ENCODE data around the gene ABLIM3. TPM values are rescaled to one million over a fixed set of nuclear protein-coding genes. Genes with fewer than 3 reads are reported as not detected.
A peak's percentile ranks its signal among the peaks of the same experiment; 100 is the strongest.

The ABLIM3 gene
- total RNA-seq, 1 donor from 2014 or later, result 2.4 TPM

GRCh38 chr5:149220750-149221149 is 79.5 kb downstream of the ABLIM3 start:
- no peaks in the 10 kb centered on the region for H3K36me3 Mint-ChIP-seq (ENCODE audit: low read depth)
- H3K27ac Mint-ChIP-seq (ENCODE audit: unreplicated experiment), result no peak overlapping the region
- H3K9me3 Mint-ChIP-seq, result no peaks in the 10 kb centered on the region
- no peak for DNase-seq (ENCODE audit: low read depth, low spot score)
- no peaks in the 10 kb centered on the region for H3K27me3 Mint-ChIP-seq (ENCODE audit: low read depth)
- no peak overlapping the region for H3K4me3 Mint-ChIP-seq
- H3K4me1 Mint-ChIP-seq, result no peaks in the 10 kb centered on the region
- TF ChIP-seq CTCF (conservative IDR thresholded peaks at IDR 0.05), result no peak

- H3K27me3 Mint-ChIP-seq (ENCODE audit: low read depth), result no peaks in the 10 kb centered on the region
- no peak overlapping the region for H3K27ac Mint-ChIP-seq (ENCODE audit: unreplicated experiment)
- no peaks in the 10 kb centered on the region for H3K36me3 Mint-ChIP-seq (ENCODE audit: low read depth)
- no peaks in the 10 kb centered on the region for H3K9me3 Mint-ChIP-seq
- TF ChIP-seq CTCF (conservative IDR thresholded peaks at IDR 0.05), result no peak
- H3K4me1 Mint-ChIP-seq, result no peaks in the 10 kb centered on the region
- DNase-seq (ENCODE audit: low read depth, low spot score), result no peak
- H3K4me3 Mint-ChIP-seq, result no peak overlapping the region
These were observed 80.0 kb downstream of the ABLIM3 start for GRCh38 chr5:149221326-149221725.

GRCh38 chr5:149221731-149222342 is 80.5 kb downstream of the ABLIM3 start:
- no peaks in the 10 kb centered on the region for H3K9me3 Mint-ChIP-seq

GRCh38 chr5:149223081-149223848 is 82.0 kb downstream of the ABLIM3 start:
- Mint-ChIP-seq H3K36me3 (ENCODE audit: low read depth) (no peaks in the 10 kb centered on the region), H3K4me1 (no peaks in the 10 kb centered on the region), H3K4me3 (no peak overlapping the region), H3K27ac (ENCODE audit: unreplicated experiment) (no peak overlapping the region), H3K27me3 (ENCODE audit: low read depth) (no peaks in the 10 kb centered on the region), H3K9me3 (no peaks in the 10 kb centered on the region)
- no peak for TF ChIP-seq CTCF (conservative IDR thresholded peaks at IDR 0.05)
- DNase-seq (ENCODE audit: low read depth, low spot score), result no peak

More at GRCh38 chr5:149221731-149222342, 80.5 kb downstream of the ABLIM3 start:
- Mint-ChIP-seq H3K4me1 (no peaks in the 10 kb centered on the region), H3K27me3 (ENCODE audit: low read depth) (no peaks in the 10 kb centered on the region), H3K36me3 (ENCODE audit: low read depth) (no peaks in the 10 kb centered on the region), H3K4me3 (no peak overlapping the region), H3K27ac (ENCODE audit: unreplicated experiment) (no peak overlapping the region)
- no peak for DNase-seq (ENCODE audit: low read depth, low spot score)
- no peak for TF ChIP-seq CTCF (conservative IDR thresholded peaks at IDR 0.05)

- H3K9me3 Mint-ChIP-seq, result no peaks in the 10 kb centered on the region
- peaks cover 5% of the 10 kb centered on the region for H3K4me1 Mint-ChIP-seq
- no peaks in the 10 kb centered on the region for H3K27me3 Mint-ChIP-seq (ENCODE audit: low read depth)
- no peak for TF ChIP-seq CTCF (conservative IDR thresholded peaks at IDR 0.05)
- DNase-seq (ENCODE audit: low read depth, low spot score), result no peak
- H3K36me3 Mint-ChIP-seq (ENCODE audit: low read depth), result no peaks in the 10 kb centered on the region
- H3K4me3 Mint-ChIP-seq, result no peak overlapping the region
- H3K27ac Mint-ChIP-seq (ENCODE audit: unreplicated experiment), result peak overlapping the region; percentile 54
These were observed 83.0 kb downstream of the ABLIM3 start for GRCh38 chr5:149224282-149224681.
